ENCODE results near the gene ADIPOQ. TPM values are rescaled to one million over a fixed set of nuclear protein-coding genes. Genes with fewer than 3 reads are reported as not detected.

The ADIPOQ gene
- polyA plus RNA-seq, 1 of the 3 experiments (the other 2 are of a cell fraction), result not detected

DNA sequence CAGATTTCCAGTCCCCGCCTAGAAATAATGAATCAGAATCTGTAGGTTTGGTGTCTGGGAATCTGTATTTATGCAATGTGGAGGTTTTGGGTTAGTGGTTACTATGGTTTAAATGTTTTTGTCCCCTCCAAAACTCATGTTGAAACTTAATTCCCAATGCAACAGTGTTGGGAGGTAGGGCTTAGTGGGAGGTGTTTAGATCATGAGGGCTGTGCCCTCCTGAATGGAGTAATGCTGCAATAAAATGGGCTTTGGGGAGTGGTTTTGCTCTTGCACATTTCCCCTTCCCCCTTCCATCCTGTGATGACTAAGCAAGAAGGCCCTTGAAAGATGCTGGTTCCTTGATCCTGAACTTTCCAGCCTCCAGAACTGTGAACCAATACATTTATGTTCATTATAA lies 27.1 kb upstream of the ADIPOQ start:
- Histone ChIP-seq H3K27me3 (ENCODE audit: insufficient read depth) (no peaks in the 10 kb centered on the region), H3K9me3 (no peaks in the 10 kb centered on the region), H3K4me3 (ENCODE audit: low read depth in 2 of 2, low read length in 1 of 2) (no peak overlapping the region), H4K20me1 (ENCODE audit: insufficient read depth) (no peaks in the 10 kb centered on the region), H3K9me2 (no peaks in the 10 kb centered on the region), H3K36me3 (replicated peaks in 1 of 2; ENCODE audit: control insufficient read depth in 1 of 2, insufficient read depth in 2 of 2, low read length in 1 of 2) (no peaks in the 10 kb centered on the region), H3K79me2 (ENCODE audit: insufficient read depth) (no peaks in the 10 kb centered on the region), H3K4me2 (no peak overlapping the region), H3F3A (replicated peaks; ENCODE audit: insufficient read depth) (no peaks in the 10 kb centered on the region), H3K4me1 (ENCODE audit: control insufficient read depth in 1 of 2, insufficient read depth in 2 of 2, low read depth in 1 of 2, low read length in 1 of 2) (no peaks in the 10 kb centered on the region), H2AFZ (ENCODE audit: low read depth) (no peak overlapping the region; the same call in 1 of the 2 replicates), H3K27ac (ENCODE audit: low read depth in 2 of 2, low read length in 1 of 2) (no peak overlapping the region), H3K9ac (no peak overlapping the region)
- TF ChIP-seq CHD2 (IDR thresholded peaks at IDR 0.05; ENCODE audit: low read length, partially characterized antibody), result no peak
- TF ChIP-seq NRF1 (IDR thresholded peaks at IDR 0.05; ENCODE audit: low read depth, low read length), result no peak
- TF ChIP-seq FOSL2 (IDR thresholded peaks at IDR 0.05; ENCODE audit: borderline replicate concordance, low read depth), result no peak
- TF ChIP-seq EZH2phosphoT487 (IDR thresholded peaks at IDR 0.05; ENCODE audit: borderline replicate concordance, low read depth), result no peak
- TF ChIP-seq GATA2 (CRISPR knock-in tag; IDR thresholded peaks at IDR 0.05), result no peak
- TF ChIP-seq, protein P1, sequence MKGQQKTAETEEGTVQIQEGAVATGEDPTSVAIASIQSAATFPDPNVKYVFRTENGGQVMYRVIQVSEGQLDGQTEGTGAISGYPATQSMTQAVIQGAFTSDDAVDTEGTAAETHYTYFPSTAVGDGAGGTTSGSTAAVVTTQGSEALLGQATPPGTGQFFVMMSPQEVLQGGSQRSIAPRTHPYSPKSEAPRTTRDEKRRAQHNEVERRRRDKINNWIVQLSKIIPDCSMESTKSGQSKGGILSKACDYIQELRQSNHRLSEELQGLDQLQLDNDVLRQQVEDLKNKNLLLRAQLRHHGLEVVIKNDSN (IDR thresholded peaks at IDR 0.05; ENCODE audit: borderline replicate concordance, low read depth), result no peak
- CTCF ChIA-PET, result no interaction called here
- POLR2A ChIA-PET, result no interaction called here
- WGBS (ENCODE audit: low lambda C conversion rate), result 100% methylated on average over 1 of the region's 1 CpG
- no peak for DNase-seq

DNA sequence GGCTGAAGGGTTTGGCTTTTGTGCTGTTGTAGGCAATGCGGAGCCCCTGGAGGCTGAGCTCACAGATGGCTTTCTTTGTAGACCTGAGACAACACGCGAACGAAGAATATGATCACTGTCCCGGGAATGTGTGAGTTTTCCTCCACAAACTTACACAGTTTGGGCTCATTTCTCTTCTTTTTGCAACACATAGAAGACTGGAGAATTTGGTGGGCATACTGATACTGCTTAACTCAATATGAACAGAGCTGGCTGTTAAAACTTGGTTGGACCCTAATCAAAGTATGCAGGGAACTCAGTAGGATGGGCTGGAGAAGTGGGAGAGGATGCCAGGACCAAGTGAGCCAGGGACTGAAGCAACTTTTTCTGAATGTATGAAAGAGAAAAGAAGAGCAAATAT lies 24.0 kb upstream of the ADIPOQ start:
- no peaks in the 10 kb centered on the region for H3K4me1 ChIP-seq (ENCODE audit: control insufficient read depth in 1 of 2, insufficient read depth in 2 of 2, low read depth in 1 of 2, low read length in 1 of 2)
- no peaks in the 10 kb centered on the region for H3K9me2 ChIP-seq
- no peaks in the 10 kb centered on the region for H3K79me2 ChIP-seq (ENCODE audit: insufficient read depth)
- ChIA-PET POLR2A (interaction anchor here (1.5 kb wide), 1 partner anchor 35 kb away, joined by 7 read pairs; the partner anchor contains the start of gene EIF4A2), CTCF (interaction anchor here (0.6 to 9.2 kb wide), 3 partner anchors 14 to 202 kb away, joined by 3 to 119 read pairs (median 3); partner anchors contain the start of gene AHSG)
- no peak overlapping the region for H2AFZ ChIP-seq (ENCODE audit: low read depth)
- peaks cover 10% of the 10 kb centered on the region for H3F3A ChIP-seq (replicated peaks; ENCODE audit: insufficient read depth)
- TF ChIP-seq ELF1 (IDR thresholded peaks at IDR 0.05), result no peak
- TF ChIP-seq SIN3A (IDR thresholded peaks at IDR 0.05; ENCODE audit: borderline replicate concordance, low read depth, low read length), result no peak
- TF ChIP-seq EP300 (IDR thresholded peaks at IDR 0.05; ENCODE audit: borderline replicate concordance in 1 of 2, low read depth in 1 of 2, low read length in 1 of 2), result no peak
- TF ChIP-seq, protein P2, sequence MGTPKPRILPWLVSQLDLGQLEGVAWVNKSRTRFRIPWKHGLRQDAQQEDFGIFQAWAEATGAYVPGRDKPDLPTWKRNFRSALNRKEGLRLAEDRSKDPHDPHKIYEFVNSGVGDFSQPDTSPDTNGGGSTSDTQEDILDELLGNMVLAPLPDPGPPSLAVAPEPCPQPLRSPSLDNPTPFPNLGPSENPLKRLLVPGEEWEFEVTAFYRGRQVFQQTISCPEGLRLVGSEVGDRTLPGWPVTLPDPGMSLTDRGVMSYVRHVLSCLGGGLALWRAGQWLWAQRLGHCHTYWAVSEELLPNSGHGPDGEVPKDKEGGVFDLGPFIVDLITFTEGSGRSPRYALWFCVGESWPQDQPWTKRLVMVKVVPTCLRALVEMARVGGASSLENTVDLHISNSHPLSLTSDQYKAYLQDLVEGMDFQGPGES (IDR thresholded peaks at IDR 0.05; ENCODE audit: low read depth, low read length), result no peak
- TF ChIP-seq RFX5 (IDR thresholded peaks at IDR 0.05; ENCODE audit: low read length), result no peak
- H3K4me3 ChIP-seq (ENCODE audit: low read depth in 2 of 2, low read length in 1 of 2), result no peak overlapping the region
- H3K27ac ChIP-seq (ENCODE audit: low read depth in 2 of 2, low read length in 1 of 2), result no peak overlapping the region
- H3K27me3 ChIP-seq (ENCODE audit: insufficient read depth), result no peaks in the 10 kb centered on the region
- no peaks in the 10 kb centered on the region for H3K9me3 ChIP-seq
- no peak overlapping the region for H3K9ac ChIP-seq
- no peak for DNase-seq
- H3K4me2 ChIP-seq, result no peak overlapping the region
- 94% methylated on average over 5 of the region's 5 CpGs for WGBS (ENCODE audit: low lambda C conversion rate)
- H4K20me1 ChIP-seq (ENCODE audit: insufficient read depth), result no peaks in the 10 kb centered on the region
- no peaks in the 10 kb centered on the region for H3K36me3 ChIP-seq (replicated peaks in 1 of 2; ENCODE audit: control insufficient read depth in 1 of 2, insufficient read depth in 2 of 2, low read length in 1 of 2)
